ENCODE data around the gene GLA.

The GLA gene

DNA sequence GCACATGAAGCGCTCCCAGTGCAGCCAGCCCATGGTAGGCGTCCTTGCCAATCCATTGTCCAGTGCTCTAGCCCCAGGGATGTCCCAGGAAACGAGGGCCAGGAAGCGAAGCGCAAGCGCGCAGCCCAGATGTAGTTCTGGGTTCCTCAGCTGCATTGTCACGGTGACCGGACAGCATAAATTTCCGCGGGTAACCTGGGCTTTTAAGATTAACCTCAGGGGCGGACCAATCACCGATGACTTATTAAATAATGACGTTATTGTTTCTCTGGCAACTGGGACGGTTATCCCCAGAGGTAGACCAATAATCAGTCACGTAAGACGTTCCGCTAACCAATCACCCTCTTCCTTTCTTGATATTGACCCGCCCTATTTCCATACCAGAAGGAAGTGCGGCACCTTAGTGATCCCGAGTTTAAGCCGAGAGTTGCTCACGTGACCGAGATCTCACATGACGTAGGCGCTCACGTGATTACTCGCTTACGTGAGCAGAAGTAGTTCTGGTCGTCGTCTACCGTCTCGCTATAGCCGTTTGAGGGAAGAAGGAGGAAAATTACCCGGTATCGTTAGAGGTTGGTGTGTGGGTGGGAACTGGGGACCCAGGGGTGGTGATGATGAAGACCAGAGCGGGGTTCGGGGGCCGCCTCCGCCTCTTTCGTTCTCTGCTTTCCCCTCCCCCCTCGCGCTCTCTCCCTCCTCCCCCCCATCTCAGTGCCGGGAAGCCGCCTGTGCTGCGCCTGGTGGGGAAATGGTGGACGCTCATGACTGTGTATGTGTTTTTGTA lies at the start of gene GLA, which contains the start of gene HNRNPH2:
Gene GLA (minus strand): TSS at position 178 of the 784 bp plus-strand sequence. CDS start 22 bp downstream, at position 156.
Gene HNRNPH2 (plus strand): TSS at position 475 of the 784 bp plus-strand sequence. CDS start 3,767 bp downstream, outside the sequence.
- peak; percentile 70 to 78 for DNase-seq (ENCODE audit: low read depth in 2 of 2)

DNA sequence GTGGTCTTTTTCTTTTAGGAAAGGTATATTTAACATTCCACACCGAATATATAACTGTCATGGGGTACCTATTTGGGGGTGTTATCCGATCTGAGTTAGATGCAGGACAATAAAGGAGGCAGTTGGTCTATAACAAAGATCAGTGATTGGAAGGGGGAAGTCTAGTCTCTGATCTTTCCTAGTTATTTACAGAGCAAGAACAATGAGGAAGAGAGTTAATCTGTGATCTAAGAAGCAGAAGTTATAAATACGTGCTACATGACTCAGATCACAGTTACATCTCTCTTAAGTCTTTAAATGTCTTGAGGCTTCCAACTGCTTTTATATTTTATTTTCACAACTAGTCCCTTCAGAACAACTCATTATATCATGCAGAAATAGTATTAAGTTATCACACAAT lies 44.3 kb upstream of the GLA start:
- no peak for DNase-seq (ENCODE audit: low read depth in 2 of 2)

DNA sequence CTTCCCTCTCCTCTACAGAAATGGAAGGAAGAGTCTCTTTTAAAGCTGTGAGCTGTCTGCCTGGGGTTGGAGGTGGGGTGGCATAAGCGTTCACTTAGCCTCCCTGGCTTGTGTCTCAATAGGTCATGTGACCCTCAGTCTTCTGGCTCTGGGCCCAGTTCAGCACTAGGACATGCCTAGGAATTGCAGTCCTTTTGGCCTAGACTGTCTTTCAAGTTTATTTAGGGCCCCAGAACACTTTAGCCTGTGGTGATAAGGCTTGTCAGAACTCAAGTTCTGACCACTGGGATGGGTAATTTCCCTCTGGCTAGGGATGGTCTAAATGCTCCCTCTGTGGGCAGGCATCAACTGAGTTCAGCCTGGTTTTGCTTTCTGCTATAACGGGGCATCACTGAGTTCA lies 43.2 kb upstream of the GLA start:
- no peak for DNase-seq (ENCODE audit: low read depth in 2 of 2)

DNA sequence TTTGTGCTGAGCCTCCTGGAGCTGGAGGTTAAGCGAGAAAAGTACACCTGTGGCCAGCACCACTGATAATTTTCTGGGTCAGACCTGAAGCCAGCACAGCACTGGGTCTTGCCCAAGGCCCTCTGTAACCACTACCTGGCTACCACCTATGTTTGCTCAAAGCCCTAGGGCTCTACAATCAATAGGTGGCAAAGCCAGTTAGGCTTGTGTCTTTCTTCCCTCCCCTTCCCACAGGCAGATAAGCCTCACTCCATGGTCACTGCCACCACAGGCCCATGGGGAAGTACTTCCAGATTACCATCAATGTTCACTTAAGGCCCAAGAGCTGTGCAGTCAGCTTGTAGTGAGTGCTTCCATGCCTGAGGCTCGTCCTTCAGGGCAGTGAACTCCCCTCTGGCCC lies 42.4 kb upstream of the GLA start:
- DNase-seq (ENCODE audit: low read depth in 2 of 2), result no peak

DNA sequence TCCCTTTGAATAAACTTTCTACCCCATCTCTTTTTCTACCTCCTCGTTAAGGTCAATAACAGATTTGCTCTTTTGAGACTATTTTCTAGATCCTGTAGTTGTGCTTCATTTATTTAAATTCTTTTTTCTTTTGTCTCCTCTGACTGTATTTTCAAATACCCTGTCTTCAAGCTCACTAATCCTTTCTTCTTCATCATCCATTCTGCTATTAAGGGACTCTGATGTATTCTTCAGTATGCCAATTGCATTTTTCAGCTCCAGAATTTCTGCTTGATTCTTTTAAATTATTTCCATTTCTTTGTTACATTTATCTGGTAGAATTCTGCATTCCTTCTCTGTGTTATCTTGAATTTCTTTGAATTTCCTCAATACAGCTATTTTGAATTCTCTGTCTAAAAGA lies 41.6 kb upstream of the GLA start:
- DNase-seq (ENCODE audit: low read depth in 2 of 2), result no peak

DNA sequence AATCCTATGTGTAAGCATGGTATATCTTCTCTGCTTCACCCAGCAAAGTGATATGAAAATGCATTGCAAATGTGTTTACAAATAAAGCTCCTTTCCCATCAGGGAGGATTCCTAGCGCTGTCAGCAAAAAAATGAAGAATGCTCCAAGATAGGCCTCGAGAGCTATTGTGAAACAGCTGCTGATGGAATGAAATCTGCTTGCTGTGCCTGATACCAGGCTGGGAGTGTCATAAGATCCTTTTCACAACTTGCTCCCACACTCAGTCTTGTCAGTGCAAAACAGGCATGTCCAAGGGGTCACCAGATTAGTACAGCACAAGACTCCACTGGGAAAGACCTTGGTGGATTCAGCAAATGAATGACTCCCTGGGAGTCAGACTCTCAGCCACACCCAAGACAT lies 34.4 kb upstream of the GLA start:
- no peak for DNase-seq (ENCODE audit: low read depth in 2 of 2)

DNA sequence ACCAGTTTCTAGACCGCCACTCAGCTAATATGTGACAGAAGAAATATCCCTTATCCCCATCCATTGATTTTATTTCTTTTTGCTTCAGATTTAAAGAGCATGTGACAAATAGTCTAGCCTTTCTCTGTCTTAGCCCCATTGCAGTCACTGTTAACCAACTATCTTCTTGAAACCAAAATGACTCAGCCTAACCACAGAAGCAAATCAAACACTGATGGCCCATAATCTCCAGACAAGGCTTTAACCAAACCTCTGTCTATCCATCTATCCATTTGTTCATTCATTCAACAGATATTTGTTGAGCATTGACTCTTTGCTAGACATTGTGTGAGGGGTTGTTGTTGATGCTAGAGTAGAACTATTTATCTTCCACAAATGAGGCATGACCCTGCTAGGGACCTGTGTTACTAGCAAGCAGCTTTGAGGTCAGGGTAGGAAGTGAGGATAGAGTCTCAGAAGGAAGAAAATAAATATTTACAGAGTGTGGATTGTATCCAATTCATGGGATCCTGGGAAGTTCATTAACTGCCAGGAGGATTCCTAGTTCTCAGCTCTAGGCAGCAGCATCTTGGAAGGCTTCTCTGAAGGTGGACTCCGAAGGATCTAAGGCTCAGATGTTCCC lies 22.8 kb upstream of the GLA start:
- DNase-seq (ENCODE audit: low read depth in 2 of 2), result no peak

DNA sequence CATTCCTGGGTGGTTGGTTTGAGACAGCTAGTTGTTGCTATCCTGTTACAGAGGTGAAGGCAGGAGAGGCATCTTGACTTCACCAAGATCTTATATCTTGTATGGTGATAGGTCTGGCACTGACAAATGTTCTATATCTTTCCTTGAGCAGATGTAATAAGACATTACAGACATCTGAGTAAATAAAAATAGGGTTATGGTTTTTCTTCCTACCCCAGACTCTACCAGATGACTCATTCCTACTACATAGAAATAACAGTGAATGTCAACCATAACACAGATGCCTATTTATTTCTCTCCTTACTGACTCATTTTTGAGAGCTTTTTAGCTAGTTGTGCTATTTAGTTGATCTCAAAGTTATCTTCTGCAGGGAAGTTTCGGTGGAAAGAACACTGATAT lies 22.2 kb upstream of the GLA start:
- DNase-seq (ENCODE audit: low read depth in 2 of 2), result no peak

DNA sequence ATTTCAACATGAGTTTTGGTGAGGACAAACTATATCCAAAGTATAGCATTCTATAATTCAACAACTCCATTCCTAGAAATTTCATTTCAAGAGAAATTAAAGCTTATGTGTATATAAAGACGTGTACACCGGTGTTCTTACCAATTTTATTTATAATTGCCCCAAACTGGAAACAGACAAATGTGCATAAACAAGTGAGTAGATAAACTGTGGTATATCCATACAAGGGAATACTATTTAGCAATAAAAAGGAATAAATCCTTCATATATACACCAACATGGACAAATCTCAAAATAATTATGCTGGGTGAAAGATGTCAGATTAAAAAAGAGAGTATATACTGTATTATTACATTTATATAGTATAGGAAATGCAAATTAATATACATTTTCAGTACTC lies 20.2 kb upstream of the GLA start:
- DNase-seq (ENCODE audit: low read depth in 2 of 2), result no peak

DNA sequence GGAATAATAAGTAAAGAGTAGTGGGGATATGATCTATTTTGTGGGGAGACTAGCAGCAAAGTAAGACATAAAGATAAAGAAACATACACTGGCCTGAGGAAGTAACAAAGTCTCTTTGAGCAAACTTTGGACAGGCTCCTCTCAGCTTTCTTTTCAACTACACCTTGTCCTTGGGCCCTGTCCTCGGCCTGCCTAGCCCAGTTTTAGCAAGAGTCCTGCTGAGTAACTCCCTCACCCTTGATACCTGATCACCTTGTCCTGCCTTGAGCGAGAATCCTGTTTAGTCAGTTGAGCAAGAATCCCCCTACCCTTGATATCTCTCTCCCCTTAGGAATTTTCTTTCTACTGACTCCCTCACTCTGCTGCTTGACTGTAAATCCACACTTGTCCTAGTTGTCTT lies 11.8 kb upstream of the GLA start:
- DNase-seq (ENCODE audit: low read depth in 2 of 2), result no peak

DNA sequence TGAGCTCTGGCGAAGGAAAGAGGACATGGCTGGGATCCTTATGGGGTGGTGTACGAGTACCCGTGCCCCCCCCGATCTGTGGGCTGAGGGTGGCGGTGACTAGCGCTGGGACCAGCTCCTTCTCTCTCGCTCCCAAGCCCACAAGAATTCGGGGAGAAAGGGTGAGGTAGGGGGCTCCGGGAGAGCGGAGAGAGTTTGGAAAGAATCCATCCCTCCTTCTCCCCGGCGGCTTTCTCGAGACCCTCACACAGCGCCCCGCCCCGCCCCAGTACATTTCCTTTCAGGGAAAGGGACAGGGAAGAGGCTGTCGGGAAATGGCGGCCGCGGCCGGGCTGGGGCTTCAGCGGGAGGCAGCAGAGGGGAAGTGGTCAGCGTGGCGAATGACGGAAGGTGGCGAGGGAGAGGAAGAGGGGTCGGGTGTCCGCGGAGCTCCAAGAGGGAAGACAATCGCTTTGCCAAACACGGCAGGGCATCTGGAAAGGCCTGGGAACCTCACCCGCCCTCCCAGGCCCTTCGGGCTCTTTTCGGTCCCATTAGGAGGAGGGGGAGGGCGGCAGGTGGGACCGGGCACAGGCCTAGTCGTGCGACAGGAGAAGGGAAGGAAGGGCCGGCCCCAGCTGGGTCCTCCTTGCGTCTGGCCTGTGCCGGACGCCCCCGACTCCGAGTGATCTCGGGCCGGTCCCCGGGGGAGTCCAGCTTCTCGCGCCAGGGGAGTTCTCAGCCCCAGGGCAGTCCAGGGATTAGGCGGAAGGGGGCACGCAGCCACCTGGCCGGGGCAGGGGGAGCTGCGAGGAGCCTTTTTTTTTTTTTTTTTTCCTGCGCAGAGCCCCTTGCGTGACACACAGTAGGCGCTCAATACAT lies 10.5 kb upstream of the GLA start:
- DNase-seq (ENCODE audit: low read depth in 2 of 2), result peak in 1 of 2 donors; percentile 16

DNA sequence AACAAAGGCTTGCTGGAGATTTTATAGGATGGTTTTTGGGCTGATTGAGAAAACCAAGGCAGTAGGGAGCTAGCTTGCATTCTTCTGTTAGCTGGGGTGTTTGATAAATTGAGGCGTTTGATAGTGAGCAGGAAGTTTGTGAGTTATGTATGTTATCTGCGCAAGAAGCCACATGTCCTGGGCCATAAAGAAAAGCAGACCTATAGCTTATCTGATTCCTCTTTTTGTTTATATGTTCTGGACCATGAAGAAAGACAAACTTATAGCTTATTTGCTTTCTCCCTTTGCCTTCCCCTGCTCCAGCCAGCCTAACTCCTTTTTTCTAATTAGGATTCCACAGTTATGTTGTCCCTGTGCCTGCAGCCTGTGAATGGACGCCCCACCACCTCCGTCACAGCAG lies 9.5 kb upstream of the GLA start:
- no peak for DNase-seq (ENCODE audit: low read depth in 2 of 2)

DNA sequence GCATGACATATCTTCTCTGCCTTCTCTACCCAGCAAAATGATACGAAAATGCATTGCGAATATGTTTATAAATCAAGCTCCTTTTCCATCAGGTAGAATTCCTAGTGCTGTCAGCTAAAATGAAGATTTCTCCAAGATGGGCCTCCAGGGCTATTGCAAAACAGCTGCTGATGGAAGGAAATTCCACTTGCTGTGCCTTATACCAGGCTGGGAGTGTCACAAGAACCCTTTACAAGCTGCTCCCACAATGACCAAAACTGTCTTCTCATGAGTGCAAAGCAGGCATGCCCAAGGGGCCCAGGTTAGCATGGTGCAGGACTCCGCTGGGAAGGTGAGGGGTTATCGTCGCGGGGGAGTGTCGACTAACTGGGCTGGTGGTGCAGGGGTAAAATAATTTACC lies 9.0 kb upstream of the GLA start:
- DNase-seq (ENCODE audit: low read depth in 2 of 2), result no peak

DNA sequence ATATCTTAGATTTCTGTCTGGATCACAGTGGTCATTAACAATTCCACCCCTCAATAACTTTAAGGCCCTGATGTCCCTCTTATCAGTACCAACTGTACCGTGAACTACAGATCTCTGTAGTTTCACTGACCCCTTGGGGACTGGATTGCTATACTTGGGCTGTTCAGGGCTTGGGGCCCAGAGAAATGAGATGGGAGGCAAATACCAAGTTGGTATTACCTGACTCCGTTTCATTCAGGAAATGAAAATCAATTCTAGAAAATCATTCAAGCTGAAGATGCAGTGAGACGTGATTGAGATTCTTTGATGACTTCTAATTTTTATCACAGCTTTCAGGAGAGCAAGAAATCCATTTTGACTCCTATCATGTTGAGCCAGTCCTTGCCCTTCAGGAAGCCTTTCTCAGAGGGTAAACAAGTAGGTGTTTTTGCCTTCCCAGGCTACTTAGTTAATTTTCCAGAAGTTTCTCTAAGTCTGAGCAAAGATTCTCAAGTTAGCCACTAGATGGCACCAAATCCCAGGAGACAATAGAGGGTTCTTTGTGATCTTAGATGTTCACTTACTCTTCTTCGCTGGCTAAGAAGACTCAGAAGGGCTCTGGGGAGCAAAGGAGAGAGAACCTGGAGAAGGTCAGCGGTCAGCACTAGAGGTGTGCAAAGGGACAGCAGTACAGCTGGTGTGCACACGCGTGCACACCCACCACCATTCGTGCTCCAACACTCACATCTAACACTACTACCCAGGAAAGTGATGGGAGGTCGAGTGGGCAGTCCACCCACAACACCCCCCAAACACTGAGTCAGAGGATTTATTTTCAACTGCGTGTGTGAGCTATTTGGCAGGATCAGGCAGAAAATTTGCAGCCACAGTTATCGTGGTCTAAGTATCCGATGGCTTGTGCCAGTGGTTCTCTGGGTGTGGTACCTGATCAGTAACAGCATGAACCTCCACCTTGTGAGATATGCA lies 7.7 kb upstream of the GLA start:
- DNase-seq (ENCODE audit: low read depth in 2 of 2), result no peak

DNA sequence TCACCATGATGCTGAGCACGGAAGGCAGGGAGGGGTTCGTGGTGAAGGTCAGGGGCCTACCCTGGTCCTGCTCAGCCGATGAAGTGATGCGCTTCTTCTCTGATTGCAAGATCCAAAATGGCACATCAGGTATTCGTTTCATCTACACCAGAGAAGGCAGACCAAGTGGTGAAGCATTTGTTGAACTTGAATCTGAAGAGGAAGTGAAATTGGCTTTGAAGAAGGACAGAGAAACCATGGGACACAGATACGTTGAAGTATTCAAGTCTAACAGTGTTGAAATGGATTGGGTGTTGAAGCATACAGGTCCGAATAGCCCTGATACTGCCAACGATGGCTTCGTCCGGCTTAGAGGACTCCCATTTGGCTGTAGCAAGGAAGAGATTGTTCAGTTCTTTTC lies 4.3 kb upstream of the GLA start:
- no peak for DNase-seq (ENCODE audit: low read depth in 2 of 2)

DNA sequence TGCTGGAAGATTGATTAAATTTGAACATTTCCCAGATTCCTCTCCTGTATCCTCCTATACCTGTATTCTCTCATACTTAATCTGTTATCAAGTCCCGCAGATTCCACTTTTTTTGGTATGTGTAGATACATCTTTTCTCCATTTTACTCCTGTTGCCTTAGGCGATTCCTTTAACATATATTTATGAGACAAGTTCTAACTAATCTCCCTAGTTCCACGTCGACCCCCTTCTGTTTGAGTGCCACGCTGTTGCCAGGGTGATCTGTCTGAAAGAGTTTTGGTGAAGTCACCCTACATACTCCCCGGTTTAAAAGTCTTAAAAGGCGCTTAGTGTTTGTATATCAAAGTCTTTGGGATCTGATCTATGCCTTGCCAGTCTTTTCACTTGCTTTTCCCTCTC lies 2.7 kb upstream of the GLA start:
- DNase-seq (ENCODE audit: low read depth in 2 of 2), result no peak

DNA sequence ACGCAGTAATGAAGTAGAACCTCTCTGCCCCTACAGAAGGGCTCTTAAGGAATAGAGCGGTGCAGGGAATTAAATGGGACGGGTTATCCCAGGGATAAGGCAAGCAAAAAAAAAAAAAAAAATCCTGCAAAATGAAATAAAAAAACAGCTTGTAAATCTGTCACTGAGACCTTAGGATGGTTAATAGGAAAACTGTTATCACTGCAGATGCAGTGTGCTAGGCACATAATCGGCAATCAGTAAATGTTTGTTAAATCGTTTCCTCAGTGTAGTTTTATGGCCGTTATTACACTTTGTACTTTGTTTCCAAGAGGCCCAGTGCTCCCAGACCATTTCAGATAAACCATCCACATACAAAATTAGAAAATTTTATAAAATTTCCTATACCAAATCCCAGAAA lies 1.3 kb upstream of the GLA start:
- DNase-seq (ENCODE audit: low read depth in 2 of 2), result no peak

DNA sequence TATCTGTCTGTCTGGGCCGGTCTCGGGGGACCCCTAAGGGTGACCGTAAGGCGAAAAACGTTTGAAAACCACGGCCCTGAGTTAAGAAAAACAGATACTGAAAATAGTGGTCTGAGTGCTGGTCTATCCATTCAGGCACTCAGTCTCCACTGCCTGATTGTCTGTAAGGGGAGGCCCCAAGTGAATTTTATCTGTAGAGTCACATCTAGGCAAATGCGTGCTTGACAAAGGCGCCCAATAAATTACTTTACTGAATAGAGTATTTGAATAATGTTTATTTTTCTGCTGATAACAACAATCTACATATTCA lies 762 bp upstream of the GLA start:
- no peak for DNase-seq (ENCODE audit: low read depth in 2 of 2)

DNA sequence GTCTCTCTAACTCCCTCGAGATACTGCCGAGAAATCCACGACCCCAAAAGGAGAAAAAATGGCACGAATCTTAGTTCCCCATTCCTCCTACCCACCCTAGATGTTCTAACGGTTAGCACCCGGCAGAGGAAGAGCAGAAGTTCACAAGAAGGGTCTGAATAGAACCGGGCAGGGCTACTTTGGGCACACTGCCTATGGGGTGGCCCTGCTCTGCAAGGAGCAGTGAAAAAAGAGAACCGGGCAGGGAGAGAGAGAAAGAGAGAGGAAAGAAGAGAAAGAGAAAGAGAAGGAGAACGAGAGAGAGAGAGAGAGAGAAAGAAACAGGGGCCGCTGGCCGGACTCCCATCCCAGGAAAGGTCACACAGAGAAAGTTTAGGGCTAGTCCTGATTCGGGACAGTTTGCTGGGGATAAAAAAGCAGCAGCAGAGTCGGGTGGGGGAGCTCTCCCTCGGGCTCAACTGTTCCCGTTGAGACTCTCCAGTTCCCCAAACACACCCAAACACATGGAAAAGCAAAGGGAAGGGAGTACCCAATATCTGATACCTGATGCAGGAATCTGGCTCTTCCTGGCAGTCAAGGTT lies 468 bp downstream of the GLA start:
- DNase-seq (ENCODE audit: low read depth in 2 of 2), result no peak

DNA sequence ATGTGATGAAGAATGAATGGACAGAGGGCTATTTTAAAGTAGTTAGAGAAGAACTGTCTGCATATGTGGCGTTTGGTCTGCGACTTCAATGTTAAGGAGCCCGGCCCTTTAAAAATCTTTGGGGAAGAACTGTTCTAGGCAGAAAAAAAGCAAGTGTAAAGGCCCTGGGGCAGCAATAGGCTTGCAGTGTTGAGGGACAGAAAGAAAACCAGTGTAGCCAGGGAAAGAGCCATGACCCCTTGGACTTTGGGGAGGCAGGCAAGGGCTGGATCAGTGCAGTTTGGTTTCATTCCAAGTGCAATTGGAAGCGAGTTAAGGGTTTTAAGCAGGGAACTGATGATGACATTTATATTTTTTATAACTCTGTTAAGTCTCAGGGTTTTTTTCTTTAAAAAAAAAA lies 7.9 kb downstream of the GLA start:
- no peak for DNase-seq (ENCODE audit: low read depth in 2 of 2)

DNA sequence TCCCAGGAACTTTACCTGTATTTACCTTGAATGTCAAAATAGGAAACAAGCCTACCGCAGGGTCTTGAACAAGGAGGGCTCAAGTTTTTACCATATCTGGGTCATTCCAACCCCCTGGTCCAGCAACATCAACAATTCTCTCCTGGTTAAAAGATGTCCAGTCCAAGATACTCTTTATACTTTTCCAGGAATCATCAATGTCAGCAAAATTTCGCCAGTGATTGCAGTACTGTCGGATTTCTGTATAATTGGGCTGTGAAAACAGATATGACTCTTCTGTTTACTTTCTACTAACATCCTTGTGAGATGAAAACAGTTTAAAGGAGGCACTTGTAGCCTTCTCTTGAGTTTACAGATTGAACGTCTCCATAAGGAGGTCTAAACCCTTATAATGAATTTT lies 9.0 kb downstream of the GLA start:
- DNase-seq (ENCODE audit: low read depth in 2 of 2), result no peak

All from activated CD4-positive, alpha-beta T cell treated with anti-CD3 and anti-CD28 coated beads for 24 hours (primary cell).